ENCODE data around the gene CYP24A1.

Gene CYP24A1

DNA sequence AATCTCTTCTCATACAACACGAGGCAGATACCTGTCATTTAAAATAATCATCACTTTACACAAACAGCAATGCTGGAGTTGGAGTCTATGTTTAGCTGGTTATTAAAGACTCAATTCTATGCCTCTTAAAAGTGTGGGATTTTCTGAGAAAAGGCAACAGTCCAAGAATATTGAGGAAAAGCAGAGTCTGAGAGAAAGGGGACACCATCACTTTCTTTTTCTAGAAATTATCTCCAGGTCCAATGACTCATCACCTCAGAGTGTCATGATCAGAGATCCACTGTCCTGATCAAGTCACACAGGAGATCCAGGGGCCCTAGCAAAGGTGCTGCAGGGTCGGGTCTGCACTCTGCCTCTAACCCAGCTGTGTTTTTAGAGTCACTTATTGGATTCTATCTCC is 8.0 kb downstream of the CYP24A1 start:
- no peak overlapping the region for H3K4me2 ChIP-seq (ENCODE audit: low read length)
- H3K4me3 ChIP-seq (ENCODE audit: low read length): no peak overlapping the region
- peaks cover 3% of the 10 kb centered on the region; the same call in 1 of the 2 replicates for H3K27me3 ChIP-seq (ENCODE audit: control insufficient read depth, low read length)
- H3K27ac ChIP-seq (ENCODE audit: low read depth, low read length): no peak overlapping the region
- no peaks in the 10 kb centered on the region for H3K4me1 ChIP-seq (ENCODE audit: control insufficient read depth, low read length)
- H3K36me3 ChIP-seq (ENCODE audit: control insufficient read depth, low read length): no peaks in the 10 kb centered on the region
- H3F3A ChIP-seq (ENCODE audit: control insufficient read depth, insufficient read depth): no peaks in the 10 kb centered on the region
- H4K20me1 ChIP-seq (ENCODE audit: control insufficient read depth, insufficient read depth, low read depth, low read length): no peaks in the 10 kb centered on the region
- H3K9me2 ChIP-seq (replicated peaks; ENCODE audit: control insufficient read depth, low read length): no peaks in the 10 kb centered on the region
- H3K79me2 ChIP-seq (ENCODE audit: control insufficient read depth, low read length): no peaks in the 10 kb centered on the region
- TF ChIP-seq CTCF (IDR thresholded peaks at IDR 0.05; ENCODE audit: low read depth, low read length, poor library complexity, severe bottlenecking) (no peak), EZH2phosphoT487 (IDR thresholded peaks at IDR 0.05; ENCODE audit: borderline replicate concordance, low read length) (no peak)
- no peaks in the 10 kb centered on the region for H3K9me3 ChIP-seq (ENCODE audit: control insufficient read depth, insufficient read depth, low read length)

DNA sequence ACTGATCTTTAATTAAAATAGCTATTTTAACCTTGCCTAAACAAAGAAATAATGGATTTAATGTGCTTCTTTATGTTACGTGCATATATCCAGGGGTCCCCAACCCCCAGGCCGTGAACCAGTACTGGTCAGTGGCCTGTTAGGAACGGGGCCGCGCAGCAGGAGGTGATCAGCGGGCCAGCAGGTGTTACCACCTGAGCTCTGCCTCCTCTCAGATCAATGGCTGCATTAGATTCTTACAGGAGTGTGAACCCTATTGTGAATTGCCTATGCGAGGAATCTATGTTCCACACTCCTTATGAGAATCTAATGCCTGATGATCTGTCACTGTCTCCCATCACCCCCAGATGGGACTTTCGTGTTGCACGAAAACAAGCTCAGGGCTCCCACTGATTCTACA is 8.8 kb downstream of the CYP24A1 start:
- Histone ChIP-seq H3F3A (ENCODE audit: control insufficient read depth, insufficient read depth) (no peaks in the 10 kb centered on the region), H3K9me2 (replicated peaks; ENCODE audit: control insufficient read depth, low read length) (no peaks in the 10 kb centered on the region), H3K4me2 (ENCODE audit: low read length) (no peak overlapping the region), H3K9me3 (ENCODE audit: control insufficient read depth, insufficient read depth, low read length) (no peaks in the 10 kb centered on the region), H3K79me2 (ENCODE audit: control insufficient read depth, low read length) (no peaks in the 10 kb centered on the region), H4K20me1 (ENCODE audit: control insufficient read depth, insufficient read depth, low read depth, low read length) (no peaks in the 10 kb centered on the region), H3K4me1 (ENCODE audit: control insufficient read depth, low read length) (no peaks in the 10 kb centered on the region), H3K36me3 (ENCODE audit: control insufficient read depth, low read length) (no peaks in the 10 kb centered on the region), H3K27me3 (ENCODE audit: control insufficient read depth, low read length) (peaks cover 3% of the 10 kb centered on the region; the same call in 1 of the 2 replicates), H3K27ac (ENCODE audit: low read depth, low read length) (no peak overlapping the region), H3K4me3 (ENCODE audit: low read length) (no peak overlapping the region)
- TF ChIP-seq EZH2phosphoT487 (IDR thresholded peaks at IDR 0.05; ENCODE audit: borderline replicate concordance, low read length) (no peak), CTCF (IDR thresholded peaks at IDR 0.05; ENCODE audit: low read depth, low read length, poor library complexity, severe bottlenecking) (no peak)

DNA sequence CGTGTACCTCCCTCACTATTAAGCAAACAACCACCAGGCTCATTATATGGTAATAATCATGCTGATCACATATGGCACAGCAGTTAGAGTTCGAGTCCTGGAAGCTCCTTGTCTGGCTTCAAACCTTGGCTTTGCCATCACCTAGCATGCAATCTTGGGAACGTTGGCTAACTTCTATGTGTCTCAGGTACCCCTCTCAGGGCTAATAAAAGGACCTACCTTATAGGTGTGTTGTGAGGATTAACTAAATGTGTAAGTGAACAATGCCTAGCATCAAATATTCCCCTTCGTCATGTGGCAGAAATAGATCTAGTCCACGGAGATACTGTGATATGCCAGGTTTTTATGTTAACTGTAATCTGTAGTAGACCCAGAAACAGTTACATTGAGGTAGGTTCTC is 10.4 kb downstream of the CYP24A1 start:
- H3K4me3 ChIP-seq (ENCODE audit: low read length): no peak overlapping the region
- H3F3A ChIP-seq (ENCODE audit: control insufficient read depth, insufficient read depth): no peaks in the 10 kb centered on the region
- TF ChIP-seq EZH2phosphoT487 (IDR thresholded peaks at IDR 0.05; ENCODE audit: borderline replicate concordance, low read length) (no peak), CTCF (IDR thresholded peaks at IDR 0.05; ENCODE audit: low read depth, low read length, poor library complexity, severe bottlenecking) (no peak)
- H3K4me1 ChIP-seq (ENCODE audit: control insufficient read depth, low read length): no peaks in the 10 kb centered on the region
- no peaks in the 10 kb centered on the region for H3K79me2 ChIP-seq (ENCODE audit: control insufficient read depth, low read length)
- H3K9me2 ChIP-seq (replicated peaks; ENCODE audit: control insufficient read depth, low read length): no peaks in the 10 kb centered on the region
- no peaks in the 10 kb centered on the region for H4K20me1 ChIP-seq (ENCODE audit: control insufficient read depth, insufficient read depth, low read depth, low read length)
- H3K36me3 ChIP-seq (ENCODE audit: control insufficient read depth, low read length): no peaks in the 10 kb centered on the region
- no peak overlapping the region for H3K4me2 ChIP-seq (ENCODE audit: low read length)
- H3K27me3 ChIP-seq (ENCODE audit: control insufficient read depth, low read length): peaks cover 3% of the 10 kb centered on the region; the same call in 1 of the 2 replicates
- no peak overlapping the region for H3K27ac ChIP-seq (ENCODE audit: low read depth, low read length)
- no peaks in the 10 kb centered on the region for H3K9me3 ChIP-seq (ENCODE audit: control insufficient read depth, insufficient read depth, low read length)
